Stimulated activated memory B cell treated with anti-CD40 and anti-IgM and Interleukin-4, amounts not matched to agents 10 μg/mL and 1 μg/mL and 100 μg/mL, for 72 hours (primary cell): ENCODE data around the gene IPMK.

Experiments
- ATAC-seq: fragments of 150-1000 bp; cut with Tn5 transposase; 2 replicates; pipeline ENCODE4 v1.10.0; 2021
- H3K27ac Mint-ChIP-seq: one replicate; pipeline ENCODE4 v1.8.0; 2022; ENCODE audit warnings: mild to moderate bottlenecking, mixed read lengths
- H3K27me3 Mint-ChIP-seq: one replicate; pipeline ENCODE4 v1.8.0; 2022; ENCODE audit warnings: mixed read lengths
- H3K36me3 Mint-ChIP-seq: one replicate; pipeline ENCODE4 v1.8.0; 2022; ENCODE audit warnings: mixed read lengths
- H3K4me1 Mint-ChIP-seq: one replicate; pipeline ENCODE4 v1.8.0; 2022; ENCODE audit warnings: mixed read lengths
- H3K4me3 Mint-ChIP-seq: one replicate; pipeline ENCODE4 v1.8.0; 2022; ENCODE audit warnings: mild to moderate bottlenecking, moderate library complexity, mixed read lengths
- H3K9me3 Mint-ChIP-seq: one replicate; pipeline ENCODE4 v1.8.0; 2022; ENCODE audit warnings: mixed read lengths

IPMK gene

DNA sequence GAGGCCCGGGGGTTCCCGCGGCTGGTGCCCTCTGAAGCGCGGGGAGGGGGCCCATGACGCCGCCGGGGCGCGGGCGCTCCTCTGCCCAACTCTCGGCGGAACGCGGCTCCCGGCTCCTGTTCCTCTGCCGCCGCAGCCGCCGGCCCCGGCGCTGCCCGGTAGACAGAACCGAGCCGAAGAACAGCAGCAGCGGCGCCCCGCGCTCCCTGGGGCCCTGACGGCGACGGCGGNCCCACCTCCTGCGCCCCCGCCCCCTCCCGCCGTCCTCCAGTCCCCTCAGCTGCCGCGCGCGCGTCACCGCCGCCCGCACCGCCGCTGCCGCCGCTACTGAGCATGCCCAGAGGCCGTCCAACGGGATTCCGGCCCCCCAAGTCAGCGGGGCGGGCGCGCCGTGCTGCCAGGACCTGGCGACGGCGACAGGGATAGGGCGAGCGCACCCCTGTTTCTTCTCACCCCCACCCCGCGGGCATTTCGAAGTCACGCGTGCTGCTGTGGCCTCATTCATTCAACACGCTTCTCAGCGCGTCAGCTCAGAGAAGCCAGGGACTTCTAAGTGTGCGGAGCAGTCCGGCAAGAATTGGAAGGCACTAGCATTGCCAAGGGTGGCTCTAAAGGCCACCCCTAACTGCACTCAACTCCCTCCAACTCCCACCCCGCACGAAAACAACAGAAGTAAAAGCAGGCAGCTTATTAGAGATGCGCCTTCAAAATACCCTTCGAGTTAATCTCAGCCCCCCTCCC, at the start of gene IPMK:
Gene IPMK (minus strand): TSS at position 182 of the 741 bp plus-strand sequence. CDS start 283 bp downstream, outside the sequence.
- Mint-ChIP-seq H3K27ac (peak within 1 kb of the TSS; percentile 97), H3K27me3 (no peaks in the 10 kb centered on the region), H3K9me3 (no peaks in the 10 kb centered on the region), H3K4me3 (peak within 1 kb of the TSS; percentile 100), H3K36me3 (no peaks in the 10 kb centered on the region), H3K4me1 (peaks cover 21% of the 10 kb centered on the region)
- peak; percentile 87 for ATAC-seq

DNA sequence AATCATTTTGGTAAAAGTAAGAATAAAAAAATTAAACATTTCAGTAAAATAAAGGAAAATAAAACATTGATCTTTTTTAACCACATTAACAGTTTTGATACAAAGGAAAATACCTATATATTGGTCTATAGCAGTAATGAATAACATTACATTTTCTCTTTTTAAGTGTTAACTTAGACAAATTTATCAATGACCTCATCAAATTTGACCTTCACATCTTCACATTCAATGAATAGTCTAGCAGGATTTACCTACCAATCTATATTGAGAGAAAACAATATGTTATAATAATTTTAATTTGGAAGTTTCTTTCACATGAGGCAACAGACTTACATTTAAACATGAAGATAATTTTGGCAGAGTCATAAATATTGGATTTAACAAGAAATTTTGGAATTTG, 49.2 kb upstream of the IPMK start:
- Mint-ChIP-seq H3K4me3 (no peak overlapping the region), H3K9me3 (no peaks in the 10 kb centered on the region), H3K36me3 (no peaks in the 10 kb centered on the region), H3K27me3 (no peaks in the 10 kb centered on the region), H3K4me1 (no peaks in the 10 kb centered on the region), H3K27ac (no peak overlapping the region)
- ATAC-seq = no peak

- peaks cover 3% of the 10 kb centered on the region for H3K27me3 Mint-ChIP-seq
- ATAC-seq = no peak
- no peak overlapping the region for H3K27ac Mint-ChIP-seq
- no peak overlapping the region for H3K4me3 Mint-ChIP-seq
- H3K4me1 Mint-ChIP-seq = no peaks in the 10 kb centered on the region
- no peaks in the 10 kb centered on the region for H3K9me3 Mint-ChIP-seq
- no peaks in the 10 kb centered on the region for H3K36me3 Mint-ChIP-seq
These were observed 43.3 kb upstream of the IPMK start for GRCh38 chr10:58311026-58311425.

DNA sequence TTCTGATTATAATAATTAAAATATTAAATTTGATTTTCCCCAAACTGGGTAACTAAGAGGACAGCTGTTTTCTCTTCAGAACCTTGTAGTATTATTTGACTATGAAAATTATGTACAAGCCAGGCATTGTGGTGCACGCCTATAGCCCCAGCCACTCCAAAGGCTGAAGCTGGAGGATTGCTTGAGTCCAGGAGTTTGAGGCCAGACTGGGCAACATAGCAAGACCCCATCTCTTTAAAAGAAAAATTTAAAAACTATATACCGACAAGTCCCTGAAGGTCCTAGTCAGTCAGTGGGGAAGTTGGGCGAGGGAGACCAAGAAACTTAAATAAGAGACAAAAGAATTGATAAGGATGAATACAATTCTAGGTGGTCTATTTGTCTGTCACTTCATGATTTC, 40.0 kb upstream of the IPMK start:
- H3K27me3 Mint-ChIP-seq = peaks cover 26% of the 10 kb centered on the region
- H3K27ac Mint-ChIP-seq = no peak overlapping the region
- no peaks in the 10 kb centered on the region for H3K9me3 Mint-ChIP-seq
- no peak for ATAC-seq
- no peaks in the 10 kb centered on the region for H3K36me3 Mint-ChIP-seq
- H3K4me3 Mint-ChIP-seq = no peak overlapping the region
- H3K4me1 Mint-ChIP-seq = no peaks in the 10 kb centered on the region

DNA sequence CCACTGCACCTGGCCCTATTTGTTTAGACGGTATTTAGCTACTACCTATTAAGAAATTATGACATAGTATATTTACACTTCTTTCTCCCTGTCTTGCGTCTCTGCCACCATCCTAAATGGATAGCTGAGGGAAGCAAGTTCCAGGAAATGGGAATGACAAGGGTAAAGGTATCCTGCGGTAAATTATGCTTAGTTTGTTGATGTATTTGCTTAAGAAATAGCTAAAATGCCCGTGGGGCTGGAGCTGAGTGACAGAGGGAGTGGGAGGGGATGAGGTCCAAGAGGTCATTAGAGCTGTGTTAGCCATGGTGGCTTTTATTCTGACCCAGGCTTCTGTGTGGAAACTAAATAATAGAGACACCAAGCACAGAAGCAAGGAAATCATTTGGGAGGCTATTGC, 38.1 kb upstream of the IPMK start:
- Mint-ChIP-seq H3K27me3 (peaks cover 37% of the 10 kb centered on the region), H3K4me1 (no peaks in the 10 kb centered on the region), H3K4me3 (no peak overlapping the region), H3K9me3 (no peaks in the 10 kb centered on the region), H3K36me3 (no peaks in the 10 kb centered on the region), H3K27ac (no peak overlapping the region)
- no peak for ATAC-seq

DNA sequence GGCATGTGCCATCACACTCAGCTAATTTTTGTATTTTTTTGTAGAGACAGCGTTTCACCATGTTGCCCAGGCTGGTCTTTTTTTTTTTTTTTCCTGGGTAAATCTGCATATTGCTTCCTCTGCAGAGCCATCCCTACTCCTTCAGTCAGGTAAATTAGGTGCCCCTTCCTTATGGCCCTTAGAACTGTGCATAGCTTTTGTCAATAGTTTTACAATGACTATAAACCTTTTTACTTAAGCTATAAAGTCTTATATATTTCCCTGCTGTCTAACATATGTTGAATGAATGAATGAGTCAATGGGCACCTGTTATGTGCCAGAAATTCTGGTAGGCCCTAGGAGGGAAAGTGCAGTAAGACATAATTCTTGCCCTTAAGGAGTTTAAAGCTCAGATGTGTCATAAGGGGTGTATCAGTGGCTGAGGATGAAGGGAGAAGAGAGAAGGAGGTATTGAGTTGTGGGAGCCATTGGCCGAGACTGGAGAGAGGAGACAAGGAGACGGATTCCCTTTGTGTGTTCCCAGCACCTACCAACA, 36.5 kb upstream of the IPMK start:
- H3K4me1 Mint-ChIP-seq = peaks cover 4% of the 10 kb centered on the region
- H3K27ac Mint-ChIP-seq = no peak overlapping the region
- no peak for ATAC-seq

GRCh38 chr10:58302254-58302653, 34.6 kb upstream of the IPMK start:
- H3K4me3 Mint-ChIP-seq = no peak overlapping the region
- H3K9me3 Mint-ChIP-seq = no peaks in the 10 kb centered on the region
- peaks cover 4% of the 10 kb centered on the region for H3K4me1 Mint-ChIP-seq
- no peak overlapping the region for H3K27ac Mint-ChIP-seq
- no peak for ATAC-seq
- no peaks in the 10 kb centered on the region for H3K36me3 Mint-ChIP-seq
- H3K27me3 Mint-ChIP-seq = peaks cover 37% of the 10 kb centered on the region

More for the DNA sequence above, 36.5 kb upstream of the IPMK start:
- no peaks in the 10 kb centered on the region for H3K9me3 Mint-ChIP-seq
- H3K4me3 Mint-ChIP-seq = no peak overlapping the region
- no peaks in the 10 kb centered on the region for H3K36me3 Mint-ChIP-seq
- H3K27me3 Mint-ChIP-seq = peaks cover 37% of the 10 kb centered on the region

DNA sequence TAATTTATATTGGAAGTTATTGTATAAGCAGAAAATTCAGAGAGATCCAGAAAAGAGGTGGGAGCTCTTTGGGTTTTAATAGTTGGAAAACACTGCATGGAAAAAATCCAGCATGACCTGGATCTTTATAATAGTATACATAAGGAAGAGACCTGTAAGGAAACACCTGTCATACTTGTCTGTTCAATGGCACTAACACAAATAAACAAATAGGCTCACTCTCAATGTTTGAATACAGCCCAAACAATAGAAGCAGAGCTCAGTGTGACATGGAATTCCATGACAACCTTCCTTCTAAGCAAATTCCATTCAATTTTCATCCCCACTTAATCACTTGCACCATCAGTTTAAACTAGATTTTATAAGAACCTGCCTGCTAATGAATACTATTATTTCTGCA, 33.0 kb upstream of the IPMK start:
- Mint-ChIP-seq H3K4me3 (no peak overlapping the region), H3K27me3 (peaks cover 31% of the 10 kb centered on the region)
- ATAC-seq = no peak

DNA sequence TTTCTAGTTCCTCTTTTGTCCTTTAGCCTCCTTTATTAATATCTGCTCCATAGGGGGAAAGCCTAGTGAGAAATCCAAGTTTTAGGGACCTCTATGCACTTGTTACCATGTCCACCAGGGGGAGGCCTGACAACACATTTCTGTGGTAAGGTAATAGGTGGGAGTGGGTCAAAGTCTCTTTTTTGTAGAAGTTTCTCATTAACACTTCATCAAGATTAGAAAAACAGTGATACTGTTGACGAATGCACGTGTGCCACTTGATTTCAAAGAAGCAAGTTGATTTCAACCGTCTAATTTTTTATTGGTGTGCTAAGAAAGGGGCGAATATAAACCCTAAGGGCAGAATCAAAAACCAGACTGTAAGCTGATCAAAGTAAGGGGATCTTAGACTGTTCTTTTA, 31.9 kb upstream of the IPMK start:
- peaks cover 4% of the 10 kb centered on the region for H3K4me1 Mint-ChIP-seq
- no peaks in the 10 kb centered on the region for H3K36me3 Mint-ChIP-seq
- H3K27me3 Mint-ChIP-seq = peaks cover 29% of the 10 kb centered on the region
- H3K4me3 Mint-ChIP-seq = no peak overlapping the region
- peak; percentile 57 for ATAC-seq
- no peaks in the 10 kb centered on the region for H3K9me3 Mint-ChIP-seq
- no peak overlapping the region for H3K27ac Mint-ChIP-seq

More for the DNA sequence above, 33.0 kb upstream of the IPMK start:
- H3K36me3 Mint-ChIP-seq = no peaks in the 10 kb centered on the region
- H3K27ac Mint-ChIP-seq = no peak overlapping the region
- H3K4me1 Mint-ChIP-seq = peaks cover 4% of the 10 kb centered on the region
- H3K9me3 Mint-ChIP-seq = no peaks in the 10 kb centered on the region

DNA sequence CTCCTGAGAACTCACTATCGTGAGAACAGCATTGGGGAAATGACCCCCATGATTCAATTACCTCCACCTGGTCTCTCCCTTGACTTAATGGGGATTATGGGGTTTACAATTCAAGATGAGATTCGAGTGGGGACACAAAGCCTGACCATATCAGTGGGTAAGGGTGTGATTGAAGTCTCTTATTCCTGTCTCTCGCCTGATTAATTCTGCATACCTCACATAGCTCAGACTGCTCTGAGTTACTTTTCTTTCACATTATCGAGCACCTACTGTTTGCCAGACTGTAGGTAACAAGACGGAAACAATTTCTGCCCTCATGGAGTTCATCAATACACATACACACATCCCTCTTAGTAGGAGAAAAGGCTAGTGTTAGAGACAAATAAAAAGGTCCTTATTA, 26.3 kb upstream of the IPMK start:
- Mint-ChIP-seq H3K4me1 (peaks cover 6% of the 10 kb centered on the region), H3K9me3 (no peaks in the 10 kb centered on the region), H3K36me3 (peaks cover 6% of the 10 kb centered on the region), H3K27ac (no peak overlapping the region), H3K27me3 (no peaks in the 10 kb centered on the region), H3K4me3 (no peak overlapping the region)
- ATAC-seq = no peak

- ATAC-seq = no peak
- H3K4me1 Mint-ChIP-seq = peaks cover 6% of the 10 kb centered on the region
- no peaks in the 10 kb centered on the region for H3K9me3 Mint-ChIP-seq
- H3K36me3 Mint-ChIP-seq = peaks cover 6% of the 10 kb centered on the region
- no peaks in the 10 kb centered on the region for H3K27me3 Mint-ChIP-seq
- no peak overlapping the region for H3K27ac Mint-ChIP-seq
- no peak overlapping the region for H3K4me3 Mint-ChIP-seq
These were observed 24.0 kb upstream of the IPMK start for GRCh38 chr10:58291538-58292174.

DNA sequence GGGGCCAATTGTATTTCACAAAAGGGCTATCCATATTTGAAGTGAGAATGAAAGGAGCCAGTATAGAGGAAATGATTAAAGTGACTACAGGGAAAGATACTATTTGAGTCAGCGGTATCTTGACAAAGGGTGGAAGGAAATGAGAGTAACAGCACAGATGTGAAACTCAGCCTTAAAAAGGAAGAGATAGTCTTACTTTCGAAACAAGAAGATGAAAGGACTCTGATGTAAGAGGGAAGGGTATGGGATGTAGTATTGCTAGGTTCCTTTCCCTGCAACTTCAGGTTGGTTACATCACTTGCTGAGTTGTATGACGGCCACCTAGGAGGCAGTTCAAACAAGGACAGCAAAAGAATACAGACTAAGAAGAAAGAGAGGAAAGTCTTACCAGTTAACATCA, 14.9 kb upstream of the IPMK start:
- Mint-ChIP-seq H3K36me3 (peaks cover 14% of the 10 kb centered on the region), H3K4me1 (peaks cover 31% of the 10 kb centered on the region), H3K27me3 (no peaks in the 10 kb centered on the region), H3K9me3 (no peaks in the 10 kb centered on the region), H3K27ac (peak overlapping the region; percentile 45), H3K4me3 (peak overlapping the region; percentile 10)
- peak; percentile 94 for ATAC-seq

DNA sequence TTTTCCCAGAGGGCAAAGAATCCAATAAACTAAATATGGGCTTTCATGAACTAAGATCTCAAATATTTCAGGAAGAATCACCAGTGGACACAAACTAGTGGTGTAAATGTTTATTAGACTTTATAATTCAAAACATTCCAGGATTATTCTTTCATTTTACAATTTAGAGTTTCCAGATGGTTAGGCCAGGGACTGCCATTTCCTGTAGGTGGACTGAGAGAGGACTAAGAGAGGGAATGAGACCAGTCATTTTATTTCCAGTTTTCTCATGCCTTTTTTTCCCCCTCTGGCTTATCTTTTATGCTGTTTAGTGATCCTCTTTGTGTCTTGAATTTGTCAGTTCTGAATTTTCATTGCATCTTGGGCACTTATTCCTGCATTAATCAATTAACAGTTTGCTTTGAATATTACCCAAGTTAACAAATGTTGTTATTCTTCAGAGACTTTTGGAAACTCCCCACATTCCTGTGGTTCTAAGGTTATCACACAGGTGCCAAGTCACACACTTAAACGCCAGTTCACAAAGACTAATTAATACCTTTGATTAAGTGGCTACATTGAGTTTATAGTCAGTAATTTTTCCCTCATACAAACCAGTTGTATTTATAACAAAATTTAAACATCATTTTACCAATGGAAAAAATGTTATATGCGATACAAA, 13.5 kb upstream of the IPMK start:
- Mint-ChIP-seq H3K36me3 (peaks cover 19% of the 10 kb centered on the region), H3K27me3 (no peaks in the 10 kb centered on the region)
- ATAC-seq = no peak

GRCh38 chr10:58280477-58280876, 12.8 kb upstream of the IPMK start:
- Mint-ChIP-seq H3K27ac (peak overlapping the region; percentile 5), H3K27me3 (no peaks in the 10 kb centered on the region), H3K4me1 (peaks cover 31% of the 10 kb centered on the region), H3K4me3 (no peak overlapping the region), H3K9me3 (no peaks in the 10 kb centered on the region), H3K36me3 (peaks cover 19% of the 10 kb centered on the region)
- no peak for ATAC-seq

More for the DNA sequence above, 13.5 kb upstream of the IPMK start:
- H3K4me3 Mint-ChIP-seq = no peak overlapping the region
- H3K27ac Mint-ChIP-seq = peak overlapping the region; percentile 5
- H3K9me3 Mint-ChIP-seq = no peaks in the 10 kb centered on the region
- peaks cover 31% of the 10 kb centered on the region for H3K4me1 Mint-ChIP-seq

GRCh38 chr10:58278962-58279307, 11.2 kb upstream of the IPMK start:
- Mint-ChIP-seq H3K27me3 (no peaks in the 10 kb centered on the region), H3K36me3 (peaks cover 19% of the 10 kb centered on the region), H3K27ac (no peak overlapping the region), H3K4me1 (peaks cover 31% of the 10 kb centered on the region), H3K4me3 (no peak overlapping the region), H3K9me3 (no peaks in the 10 kb centered on the region)
- no peak for ATAC-seq
